CD4-positive, alpha-beta T cell treated with Interleukin-4 for 1 hour (primary cell): ENCODE measurements around the gene MEX3D.

Source experiments
- DNase-seq, 2 donors: peaks; one replicate each; pipeline ENCODE4 v3.0.0-alpha.2; 2020 to 2022

MEX3D gene

GRCh38 chr19:1592755-1593500 lies 24.8 kb upstream of the MEX3D start, which contains the start of gene MBD3:
MBD3 (minus strand) TSS chr19:1592865; CDS start chr19:1592631, 234 bp downstream.
- peak; percentile 88 to 89 for DNase-seq

- DNase-seq = peak; percentile 86
These were observed 24.1 kb upstream of the MEX3D start for GRCh38 chr19:1592024-1592754.

DNA sequence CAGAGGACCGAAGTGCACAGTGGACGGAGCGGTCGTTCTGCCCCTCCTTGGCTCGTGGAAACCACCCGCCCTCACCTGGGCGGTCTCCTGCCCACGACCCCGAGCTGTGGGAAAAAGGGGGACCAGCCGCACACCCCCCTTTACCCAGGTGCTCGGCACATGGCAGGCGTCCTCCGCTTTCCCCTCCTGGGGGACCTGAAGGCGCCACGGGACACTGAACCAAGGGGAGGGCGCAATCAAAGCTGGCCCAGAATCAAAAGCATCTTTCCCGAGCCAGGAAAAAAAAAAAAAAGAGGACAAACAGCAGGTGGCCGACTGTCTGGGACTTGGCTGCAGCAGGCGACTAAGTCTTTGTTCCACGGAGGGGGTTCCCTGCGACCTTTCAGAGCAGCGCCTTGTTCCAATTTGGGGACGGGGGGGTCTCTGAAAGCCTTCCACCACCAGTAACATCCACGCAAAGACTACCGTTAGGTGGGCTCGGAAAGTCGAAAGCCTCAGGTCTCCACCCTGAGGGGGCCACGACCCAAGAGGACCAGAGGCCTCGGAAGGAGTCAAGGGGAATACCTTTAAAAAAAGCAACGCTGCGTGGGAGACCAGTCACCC lies 23.4 kb upstream of the MEX3D start:
- no peak for DNase-seq

GRCh38 chr19:1590641-1591397 lies 22.7 kb upstream of the MEX3D start:
- no peak for DNase-seq

DNA sequence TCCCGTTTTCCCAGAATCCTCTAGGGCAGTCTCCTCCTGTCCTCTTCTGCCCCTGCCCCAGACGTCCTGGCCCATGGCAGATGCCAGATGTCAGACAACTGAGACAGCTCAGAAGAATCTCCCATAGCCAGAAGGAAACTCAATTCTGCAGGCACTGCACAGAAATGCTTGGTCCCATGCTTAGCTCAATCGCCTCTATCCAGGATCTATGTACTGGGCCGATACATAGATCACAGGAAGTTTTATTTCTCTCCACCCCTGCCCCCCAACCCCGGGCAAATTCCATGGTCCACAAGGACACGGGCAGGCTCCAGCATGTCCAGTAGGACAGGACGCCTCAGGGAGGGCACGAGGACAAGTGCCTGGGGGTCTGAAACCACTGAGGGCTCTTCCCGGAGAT lies 19.7 kb upstream of the MEX3D start:
- DNase-seq = no peak

GRCh38 chr19:1585243-1585580 lies 17.1 kb upstream of the MEX3D start:
- DNase-seq = no peak

DNA sequence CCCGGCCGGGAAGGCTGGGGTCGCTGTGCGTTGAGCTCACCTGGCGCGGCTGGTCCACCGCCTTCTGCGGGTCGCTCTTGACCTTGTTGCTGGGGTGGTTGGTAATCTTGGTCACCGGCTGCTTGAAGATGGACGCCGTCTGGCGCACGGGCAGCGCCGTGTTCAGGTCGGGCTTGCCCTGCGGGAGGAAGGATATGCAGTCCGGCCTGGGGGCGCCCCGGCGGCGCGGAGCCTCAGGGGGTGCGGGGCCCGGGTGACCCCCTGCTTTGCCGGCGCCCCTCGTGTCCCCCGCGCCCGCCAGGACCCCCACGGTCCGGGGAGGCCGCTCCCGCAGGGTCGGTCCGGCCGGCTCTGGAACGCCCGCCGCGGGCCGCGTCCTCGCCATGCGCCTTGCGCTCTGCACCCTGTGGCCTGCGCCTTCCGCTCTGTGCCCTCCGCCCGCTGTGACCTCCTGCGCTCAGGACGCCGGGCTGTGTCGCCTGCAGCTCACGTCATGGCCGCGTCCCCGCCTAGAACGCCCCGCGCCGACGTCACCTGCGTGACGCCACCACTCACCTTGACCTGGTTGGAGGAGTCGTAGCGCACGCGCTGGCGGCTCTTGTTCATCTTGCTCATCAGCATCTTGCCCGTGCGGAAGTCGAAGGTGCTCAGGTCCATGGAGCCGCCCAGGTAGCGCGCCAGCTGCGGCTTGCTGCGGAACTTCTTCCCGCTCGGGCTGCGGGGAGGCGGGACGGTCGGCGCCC lies 16.5 kb upstream of the MEX3D start:
- DNase-seq = no peak

DNA sequence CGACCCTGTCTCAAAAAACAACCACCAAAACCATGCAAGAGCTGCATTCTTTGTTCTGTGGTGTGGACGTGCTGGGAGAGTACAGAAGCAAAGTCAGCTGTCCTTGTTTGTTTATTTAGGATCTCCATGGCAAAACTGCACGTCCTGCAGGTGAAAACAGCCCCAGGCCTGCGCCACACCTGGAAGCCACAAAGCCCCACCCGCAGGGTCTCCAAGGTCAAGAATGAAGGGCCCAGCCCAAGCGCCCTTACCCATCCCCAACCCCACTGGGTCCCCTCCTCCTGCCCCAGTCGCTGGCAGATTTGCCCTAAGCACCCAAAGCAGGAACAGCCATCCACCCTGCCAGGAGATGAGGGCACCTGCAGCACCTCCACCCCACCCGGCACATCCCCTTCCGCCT lies 14.1 kb upstream of the MEX3D start:
- no peak for DNase-seq

DNA sequence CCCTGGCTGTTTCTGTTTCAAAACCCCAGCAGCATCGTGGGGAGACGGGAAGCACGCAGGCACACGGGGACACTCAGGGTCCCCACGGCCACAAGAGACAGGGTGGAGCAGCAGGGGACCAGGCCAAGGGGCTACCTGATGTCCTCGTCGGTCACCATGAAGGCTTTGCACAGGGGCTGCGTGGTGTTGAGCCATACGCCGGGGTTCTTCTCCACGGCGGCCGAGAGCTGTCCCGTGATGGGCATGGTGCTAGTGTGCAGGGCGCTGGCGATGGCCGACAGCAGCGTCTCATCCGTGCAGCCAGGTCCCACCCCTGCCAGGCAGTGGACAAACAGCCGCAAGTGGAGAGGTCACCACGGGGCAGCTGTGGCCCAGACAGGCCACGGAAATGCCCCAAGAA lies 12.8 kb upstream of the MEX3D start:
- DNase-seq = no peak

- no peak for DNase-seq
These were observed 12.3 kb upstream of the MEX3D start for GRCh38 chr19:1580382-1580781.

GRCh38 chr19:1579222-1579621 lies 11.1 kb upstream of the MEX3D start:
- no peak for DNase-seq

- DNase-seq = no peak
These were observed 9.9 kb upstream of the MEX3D start for GRCh38 chr19:1577929-1578618.

DNA sequence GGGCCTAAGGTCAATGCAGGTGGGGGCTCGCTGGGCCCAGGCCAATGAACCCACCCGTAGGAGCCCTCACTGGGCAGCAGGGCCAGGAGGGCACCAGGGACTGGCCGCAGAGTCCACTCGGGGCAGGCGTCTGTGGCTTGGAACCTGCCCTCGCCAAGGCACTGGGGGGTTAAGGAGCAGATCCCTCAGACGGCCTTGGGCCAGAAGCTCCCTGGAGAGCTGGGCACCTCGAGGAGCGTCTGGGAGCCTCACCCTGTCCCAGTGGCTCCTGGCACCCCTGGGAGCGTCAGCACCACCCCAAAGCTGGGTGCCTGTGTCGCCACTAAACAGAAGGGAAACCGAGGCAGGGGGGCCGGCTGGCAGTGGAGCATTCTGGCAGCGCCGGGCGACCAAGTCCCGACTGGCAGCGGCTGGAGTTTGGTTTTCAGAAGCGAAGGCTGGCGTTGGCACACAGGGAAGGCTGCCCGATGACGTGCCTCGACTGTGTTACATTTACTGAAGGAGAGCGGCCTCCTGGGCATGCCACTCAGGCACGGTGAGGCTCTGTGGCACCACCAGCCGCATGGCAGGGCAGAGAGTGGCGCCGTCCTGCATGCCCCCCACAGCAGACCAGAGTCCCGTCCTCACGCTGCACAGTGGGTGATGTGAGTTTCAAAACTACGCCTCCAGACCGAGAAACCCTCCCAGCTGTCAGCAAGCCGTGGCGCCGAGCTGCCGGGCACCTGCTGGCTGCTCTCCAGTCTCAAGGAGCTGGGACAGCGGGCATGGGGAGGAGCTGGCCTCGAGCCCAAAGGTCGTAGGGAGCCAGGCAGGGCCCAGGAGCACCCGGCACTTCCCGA lies 9.2 kb upstream of the MEX3D start:
- DNase-seq = no peak

- no peak for DNase-seq
These were observed 8.3 kb upstream of the MEX3D start for GRCh38 chr19:1576242-1577089.

GRCh38 chr19:1575323-1576241 lies 7.5 kb upstream of the MEX3D start:
- no peak for DNase-seq

DNA sequence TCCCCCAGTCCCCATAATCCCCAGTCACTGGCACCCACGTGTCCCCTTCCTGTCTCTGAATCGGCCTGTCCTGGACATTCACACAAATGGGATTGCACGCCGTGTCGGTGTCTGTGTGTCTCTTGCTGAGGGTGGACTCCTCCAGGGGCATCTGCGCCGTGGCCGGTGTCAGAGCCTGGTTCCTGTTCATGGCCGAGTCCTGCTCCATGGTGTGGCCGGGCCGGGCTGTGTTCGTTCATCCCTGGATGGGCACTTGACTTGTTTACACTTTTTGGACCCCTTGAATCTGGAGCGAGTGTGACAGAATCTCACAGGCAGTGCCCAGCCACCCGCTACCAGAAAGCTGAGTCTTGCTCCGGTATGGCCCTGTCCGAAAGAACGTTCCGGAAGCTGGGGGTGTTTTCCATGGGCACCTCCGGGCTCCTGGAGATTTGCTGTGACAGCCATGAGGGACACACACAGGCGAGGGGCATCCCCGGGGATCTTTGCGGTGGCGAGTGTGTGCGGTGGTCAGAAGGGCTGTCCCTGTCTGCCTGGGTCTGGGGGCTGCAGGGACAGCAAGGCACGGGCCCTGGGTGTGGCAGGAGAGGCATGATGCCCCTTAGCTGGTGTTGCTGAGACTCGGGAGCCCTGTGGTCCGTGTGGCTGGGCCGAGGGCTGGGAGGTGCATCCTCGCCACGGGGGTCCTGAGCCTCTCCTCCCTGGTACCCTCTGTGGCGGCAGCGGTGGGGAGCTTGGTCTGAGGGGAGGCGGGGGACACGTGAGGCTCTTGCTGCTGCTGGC lies 6.4 kb upstream of the MEX3D start:
- DNase-seq = no peak

- no peak for DNase-seq
These were observed 4.7 kb upstream of the MEX3D start for GRCh38 chr19:1572795-1573194.

GRCh38 chr19:1571358-1571757 lies 3.2 kb upstream of the MEX3D start:
- no peak for DNase-seq
